G401.6 (cell line): ENCODE data around the gene MCM5.
"Not testable (repeated sequence)": the region's sequence is repeated elsewhere in the genome, so short reads cannot be mapped to it uniquely, and the experiment has no call there.

Experiments used
- FAIRE-seq: peaks from 2 replicates; lab custom pipeline; 2012; peaks lifted over from hg19 to GRCh38; lab: Jason Lieb, UNC

Gene MCM5

DNA sequence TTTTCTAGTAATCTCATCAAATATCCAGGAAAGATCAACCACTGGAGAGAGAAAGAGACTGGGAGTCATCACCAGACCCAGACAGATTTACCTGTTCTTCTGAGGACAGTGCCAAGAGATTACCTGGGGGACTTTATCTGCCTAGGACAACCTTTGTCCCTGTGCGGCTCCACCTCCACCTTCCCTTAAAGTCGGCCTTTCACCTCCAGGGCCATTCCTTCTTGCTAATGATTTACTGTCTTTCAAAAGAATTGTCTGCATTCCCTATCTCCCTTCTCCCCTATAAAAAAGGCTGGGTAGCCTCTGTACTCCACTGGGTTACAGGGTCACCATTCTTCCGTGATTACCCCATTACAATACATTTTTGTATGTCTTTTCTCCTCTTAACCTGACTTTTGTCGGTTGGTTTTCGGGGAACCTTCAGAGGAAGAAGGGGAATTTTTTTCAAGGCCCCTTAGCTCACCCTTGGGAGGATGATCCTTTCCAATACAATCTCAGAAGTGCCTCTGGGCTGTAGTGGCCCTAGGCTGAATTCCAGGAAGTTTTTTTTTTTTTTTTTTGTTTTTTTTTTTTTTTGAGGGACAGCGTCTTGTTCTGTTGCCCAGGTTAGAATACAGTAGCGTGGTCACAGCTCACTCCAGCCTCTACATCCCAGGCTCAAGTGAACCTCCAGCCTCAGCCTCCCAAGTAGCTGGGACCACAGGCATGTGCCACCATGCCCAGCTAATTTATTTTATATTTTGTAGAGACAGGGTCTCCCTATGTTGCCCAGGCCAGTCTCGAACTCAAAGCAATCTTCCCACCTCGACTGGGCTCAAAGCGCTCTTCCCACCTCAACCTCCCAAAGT, 20.6 kb upstream of the MCM5 start:
- FAIRE-seq: no peak

DNA sequence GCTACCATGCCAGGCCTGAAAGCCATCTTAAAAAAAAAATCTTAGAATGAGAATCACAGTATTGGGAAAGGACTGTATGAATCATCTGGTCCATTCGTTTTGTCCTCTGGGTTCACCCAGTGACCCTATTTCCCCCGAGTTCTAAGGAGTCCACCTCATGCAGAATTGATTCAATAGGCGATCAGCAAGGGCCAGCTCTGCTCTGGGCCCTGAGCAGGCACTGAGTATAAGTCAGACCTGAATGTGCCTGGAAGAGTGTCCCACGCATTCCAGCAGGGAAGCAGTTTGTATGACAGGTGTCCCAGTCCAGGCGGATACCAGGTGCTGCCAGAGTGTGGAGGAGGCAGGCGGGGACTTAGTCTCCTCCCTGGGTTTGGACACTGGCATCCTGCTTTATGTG, 19.9 kb upstream of the MCM5 start:
- no peak for FAIRE-seq

DNA sequence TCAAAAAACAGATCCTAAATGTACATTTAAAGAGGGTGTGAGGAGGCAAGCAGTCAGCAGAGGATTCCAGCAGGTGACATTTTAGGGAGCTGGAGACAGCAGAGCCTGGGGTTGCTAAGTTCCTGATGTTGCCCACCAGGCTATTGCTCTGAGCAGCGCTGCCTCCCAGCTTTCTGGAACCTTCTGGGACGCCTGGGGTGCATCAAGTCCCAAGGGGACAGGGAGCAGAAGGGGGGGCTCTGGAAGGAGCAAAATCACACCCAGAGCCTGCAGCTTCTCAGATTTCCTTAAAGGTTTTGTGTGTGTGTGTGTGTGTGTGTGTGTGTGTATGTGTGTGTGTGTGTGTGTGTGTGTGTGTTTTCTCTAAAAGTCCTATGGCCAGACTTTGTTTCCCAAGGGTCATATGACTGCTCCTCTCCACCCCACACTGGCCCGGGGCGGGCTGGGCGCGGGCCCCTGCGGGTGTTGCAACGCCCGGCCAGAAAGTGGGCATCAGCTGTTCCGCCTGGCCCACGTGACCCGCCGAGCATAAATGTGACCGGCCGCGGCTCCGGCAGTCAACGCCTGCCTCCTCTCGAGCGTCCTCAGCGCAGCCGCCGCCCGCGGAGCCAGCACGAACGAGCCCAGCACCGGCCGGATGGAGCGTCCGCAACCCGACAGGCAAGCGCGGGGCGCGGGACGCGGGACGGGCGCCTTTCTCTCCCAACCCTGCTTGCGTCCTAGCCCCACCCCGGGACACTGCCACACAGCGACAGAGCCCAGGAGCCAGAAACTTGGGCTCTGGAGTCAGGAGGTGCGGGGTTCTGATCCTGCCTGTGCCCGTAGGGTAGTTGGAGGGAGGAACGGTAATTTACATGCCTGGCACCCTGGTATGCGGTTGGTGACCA, 19.2 kb upstream of the MCM5 start, which contains the start of gene HMOX1:
TSS of gene HMOX1 (plus strand) at position 560 of the 887 bp plus-strand sequence. CDS start at position 638, 78 bp downstream.
- FAIRE-seq: no peak

DNA sequence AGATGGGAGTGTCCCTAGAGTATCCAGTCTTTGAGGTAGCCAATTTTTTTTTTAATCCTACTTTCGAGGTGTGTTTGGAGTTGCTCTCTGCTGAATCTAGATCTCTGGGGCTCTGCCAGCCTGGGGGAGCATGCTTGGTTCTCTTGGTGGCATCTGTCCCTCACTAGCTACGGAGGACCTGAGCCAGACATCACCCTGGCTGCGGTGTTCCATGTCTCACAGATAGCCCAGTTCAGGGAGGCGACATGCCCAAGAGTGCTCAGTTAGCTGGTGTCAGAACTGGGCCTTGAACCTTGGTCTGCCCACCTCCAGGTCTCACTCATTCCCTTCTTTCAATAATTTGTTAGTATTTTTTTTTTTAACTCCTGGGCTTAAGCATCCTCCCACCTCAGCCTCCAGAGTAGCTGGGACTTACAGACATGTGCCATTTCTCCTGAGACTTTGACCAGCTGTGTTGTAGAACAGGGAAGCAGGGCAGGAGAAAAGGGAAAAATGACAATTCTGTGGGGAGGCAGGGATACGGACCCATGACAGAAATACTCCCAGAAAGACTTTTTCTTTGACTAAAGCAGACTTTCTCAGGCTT, 18.4 kb upstream of the MCM5 start:
- FAIRE-seq: peak; percentile 25

DNA sequence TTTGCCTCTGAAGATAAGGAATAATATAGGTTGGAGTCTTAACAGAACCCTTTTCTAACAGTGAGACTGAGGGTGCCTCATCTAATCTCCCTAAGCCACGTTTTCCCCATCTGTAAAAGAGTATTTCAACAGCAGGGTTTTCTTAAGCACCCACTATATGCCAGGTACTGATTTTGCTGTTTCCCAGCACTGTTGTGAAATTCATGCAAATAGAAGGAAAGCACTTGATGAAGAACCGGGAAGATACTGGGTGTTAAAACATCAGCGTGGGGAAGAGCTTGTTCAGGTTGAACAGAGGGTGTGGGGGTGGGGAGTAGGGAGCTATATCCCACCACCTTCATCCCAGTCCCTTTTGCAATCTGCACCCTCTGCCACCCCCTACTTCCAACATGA, 16.3 kb upstream of the MCM5 start:
- FAIRE-seq: no peak

DNA sequence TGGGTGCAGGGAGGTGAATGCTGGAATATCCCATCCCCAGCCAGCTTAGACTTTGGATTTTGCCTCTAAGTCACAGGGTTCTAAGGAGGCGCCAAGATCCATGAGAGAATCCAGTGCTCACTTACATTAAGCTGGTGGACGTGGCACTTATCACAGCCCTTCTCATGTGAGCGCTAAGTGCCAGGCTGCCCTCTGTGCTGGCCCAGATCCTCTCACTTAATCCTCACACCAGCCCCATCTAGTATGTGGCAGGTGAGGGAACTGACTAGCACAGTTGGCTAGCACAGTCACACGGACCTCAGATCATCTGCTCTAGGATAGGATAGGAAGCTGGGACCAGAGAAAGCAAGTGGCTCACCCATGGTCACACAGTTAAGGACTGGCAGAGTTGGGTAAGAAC, 15.4 kb upstream of the MCM5 start:
- no peak for FAIRE-seq

DNA sequence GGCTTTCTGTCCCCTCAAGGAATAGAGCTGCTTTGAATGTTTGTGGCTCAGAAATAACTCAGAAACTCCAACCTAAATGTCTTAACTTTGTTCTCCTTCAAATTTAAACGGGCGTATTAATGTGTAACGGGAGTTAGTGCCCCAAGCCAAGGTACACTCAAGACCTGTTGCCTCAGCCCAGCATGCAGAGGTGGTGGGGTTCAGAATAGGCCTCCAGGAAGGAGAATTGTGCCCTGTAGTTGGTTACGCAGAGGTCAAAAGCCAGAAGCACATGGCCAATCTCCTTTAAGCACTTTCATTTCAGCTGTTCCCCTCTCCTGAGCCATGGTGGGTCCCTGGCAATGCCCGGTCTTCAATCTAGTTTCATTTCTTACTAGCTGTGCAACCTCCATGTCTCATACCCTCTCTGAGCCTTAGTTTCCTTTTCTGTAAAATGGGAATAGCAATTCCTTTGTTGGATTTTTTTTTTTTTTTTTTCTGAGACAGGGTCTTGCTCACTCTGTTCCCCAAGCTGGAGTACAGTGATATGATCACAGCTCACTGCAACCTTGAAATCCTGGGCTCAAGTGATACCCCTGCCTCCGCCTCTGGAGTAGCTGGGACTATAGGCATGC, 14.9 kb upstream of the MCM5 start:
- no peak for FAIRE-seq

DNA sequence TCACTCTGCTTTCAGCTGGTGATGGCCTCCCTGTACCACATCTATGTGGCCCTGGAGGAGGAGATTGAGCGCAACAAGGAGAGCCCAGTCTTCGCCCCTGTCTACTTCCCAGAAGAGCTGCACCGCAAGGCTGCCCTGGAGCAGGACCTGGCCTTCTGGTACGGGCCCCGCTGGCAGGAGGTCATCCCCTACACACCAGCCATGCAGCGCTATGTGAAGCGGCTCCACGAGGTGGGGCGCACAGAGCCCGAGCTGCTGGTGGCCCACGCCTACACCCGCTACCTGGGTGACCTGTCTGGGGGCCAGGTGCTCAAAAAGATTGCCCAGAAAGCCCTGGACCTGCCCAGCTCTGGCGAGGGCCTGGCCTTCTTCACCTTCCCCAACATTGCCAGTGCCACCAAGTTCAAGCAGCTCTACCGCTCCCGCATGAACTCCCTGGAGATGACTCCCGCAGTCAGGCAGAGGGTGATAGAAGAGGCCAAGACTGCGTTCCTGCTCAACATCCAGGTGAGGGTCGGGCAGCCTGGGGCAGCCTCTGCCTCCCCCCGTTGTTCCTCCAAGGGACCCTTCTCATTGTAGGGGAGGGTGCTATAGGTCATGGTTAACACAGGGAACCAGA, 13.2 kb upstream of the MCM5 start:
- FAIRE-seq: no peak

DNA sequence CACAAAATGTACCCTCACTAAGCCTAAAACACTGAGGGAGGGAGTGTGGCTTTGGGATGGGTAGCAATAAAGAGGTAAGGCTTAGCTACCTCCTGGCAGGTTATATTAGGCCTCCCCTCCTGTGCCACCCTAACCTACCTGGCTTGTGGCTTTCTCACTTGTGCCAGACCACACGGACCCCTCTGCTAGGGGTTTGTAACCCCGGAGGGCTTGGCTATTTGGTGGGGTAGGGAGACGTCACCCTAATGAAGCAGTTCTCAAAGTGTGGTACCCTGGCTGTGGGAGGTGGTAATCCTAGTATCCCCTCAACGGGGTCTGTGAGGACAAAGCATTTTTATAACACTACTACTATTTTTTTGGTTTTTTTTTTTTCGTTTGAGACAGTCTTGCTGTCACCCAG, 9.0 kb upstream of the MCM5 start:
- no peak for FAIRE-seq

DNA sequence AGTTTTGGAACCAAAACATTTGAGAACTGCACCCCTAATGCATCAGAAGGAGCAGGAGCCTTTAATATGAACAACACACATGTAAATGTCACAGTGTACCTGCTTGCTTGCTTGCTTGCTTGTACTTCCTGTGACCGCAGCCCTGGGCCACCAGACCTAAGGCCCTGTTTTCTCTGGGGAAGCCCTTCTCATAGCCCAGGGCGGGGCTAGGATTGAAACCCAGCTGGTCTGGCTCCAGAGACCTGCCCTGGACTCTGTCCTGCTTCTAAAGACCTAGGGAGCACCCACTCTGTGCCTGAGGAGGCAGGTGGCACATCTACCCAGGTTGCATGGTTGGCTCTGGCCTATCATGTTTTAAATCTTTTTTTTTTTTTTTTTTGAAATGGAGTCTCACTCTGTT, 7.6 kb upstream of the MCM5 start:
- no peak for FAIRE-seq

DNA sequence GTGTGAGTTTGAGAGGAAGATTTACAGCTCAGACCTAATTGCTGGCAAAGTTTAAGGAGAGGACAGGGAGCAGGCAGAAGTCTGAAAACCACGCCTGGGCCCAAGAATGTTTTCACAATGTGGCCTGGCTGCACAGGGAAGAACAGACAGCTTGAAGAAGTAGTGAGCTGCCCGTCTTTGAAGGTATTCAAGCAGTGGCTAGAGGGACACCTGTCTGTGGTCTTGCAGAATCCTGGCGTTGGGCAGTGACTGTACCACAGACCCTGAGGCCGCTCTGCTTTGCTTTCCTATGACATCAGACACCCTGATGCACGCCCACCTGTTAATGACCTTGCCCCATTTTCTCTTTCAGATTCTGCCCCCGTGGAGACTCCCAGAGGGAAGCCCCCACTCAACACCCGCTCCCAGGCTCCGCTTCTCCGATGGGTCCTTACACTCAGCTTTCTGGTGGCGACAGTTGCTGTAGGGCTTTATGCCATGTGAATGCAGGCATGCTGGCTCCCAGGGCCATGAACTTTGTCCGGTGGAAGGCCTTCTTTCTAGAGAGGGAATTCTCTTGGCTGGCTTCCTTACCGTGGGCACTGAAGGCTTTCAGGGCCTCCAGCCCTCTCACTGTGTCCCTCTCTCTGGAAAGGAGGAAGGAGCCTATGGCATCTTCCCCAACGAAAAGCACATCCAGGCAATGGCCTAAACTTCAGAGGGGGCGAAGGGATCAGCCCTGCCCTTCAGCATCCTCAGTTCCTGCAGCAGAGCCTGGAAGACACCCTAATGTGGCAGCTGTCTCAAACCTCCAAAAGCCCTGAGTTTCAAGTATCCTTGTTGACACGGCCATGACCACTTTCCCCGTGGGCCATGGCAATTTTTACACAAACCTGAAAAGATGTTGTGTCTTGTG, 6.6 kb upstream of the MCM5 start:
- no peak for FAIRE-seq

DNA sequence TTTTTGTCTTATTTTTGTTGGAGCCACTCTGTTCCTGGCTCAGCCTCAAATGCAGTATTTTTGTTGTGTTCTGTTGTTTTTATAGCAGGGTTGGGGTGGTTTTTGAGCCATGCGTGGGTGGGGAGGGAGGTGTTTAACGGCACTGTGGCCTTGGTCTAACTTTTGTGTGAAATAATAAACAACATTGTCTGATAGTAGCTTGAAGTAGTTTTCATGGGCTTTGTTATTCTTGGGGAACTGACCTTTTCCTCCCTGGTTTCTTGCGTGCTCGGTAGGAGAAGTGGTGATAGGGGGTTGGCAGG, 6.0 kb upstream of the MCM5 start:
- FAIRE-seq: no peak

DNA sequence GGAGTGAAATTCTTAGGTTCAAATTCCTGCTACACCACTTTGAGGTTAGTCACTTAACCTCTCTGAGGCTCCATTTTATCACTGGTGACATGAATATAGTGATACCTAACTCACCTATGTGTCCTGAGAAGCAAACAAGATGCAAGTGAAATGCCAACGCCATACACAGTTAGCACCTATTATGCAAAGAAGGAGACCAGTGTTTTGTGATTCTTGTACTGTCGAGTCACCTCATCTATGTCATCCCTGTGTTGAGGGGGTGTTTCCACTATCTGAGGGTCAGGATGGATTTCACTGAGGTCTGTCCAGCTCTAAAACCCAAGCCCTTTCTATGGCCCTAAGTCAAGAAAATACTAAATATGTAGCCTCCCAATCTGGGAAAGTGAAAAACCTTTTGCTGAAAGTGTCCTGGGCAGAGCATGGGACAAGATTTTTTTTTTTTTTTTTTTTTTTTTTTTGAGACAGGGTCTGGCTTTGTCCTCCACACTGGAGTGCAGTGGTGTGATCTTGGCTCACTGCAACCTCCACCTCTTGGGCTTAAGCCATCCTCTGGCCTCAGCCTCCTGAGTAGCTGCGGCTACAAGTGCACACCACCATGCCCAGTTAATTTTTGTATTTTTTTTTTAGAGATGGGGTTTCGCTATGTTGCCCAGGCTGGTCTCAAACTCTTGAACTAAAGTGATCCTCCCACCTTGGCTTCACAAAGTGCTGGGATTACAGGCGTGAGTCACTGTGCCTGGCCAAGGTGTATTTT, 5.0 kb upstream of the MCM5 start:
- FAIRE-seq: no peak

DNA sequence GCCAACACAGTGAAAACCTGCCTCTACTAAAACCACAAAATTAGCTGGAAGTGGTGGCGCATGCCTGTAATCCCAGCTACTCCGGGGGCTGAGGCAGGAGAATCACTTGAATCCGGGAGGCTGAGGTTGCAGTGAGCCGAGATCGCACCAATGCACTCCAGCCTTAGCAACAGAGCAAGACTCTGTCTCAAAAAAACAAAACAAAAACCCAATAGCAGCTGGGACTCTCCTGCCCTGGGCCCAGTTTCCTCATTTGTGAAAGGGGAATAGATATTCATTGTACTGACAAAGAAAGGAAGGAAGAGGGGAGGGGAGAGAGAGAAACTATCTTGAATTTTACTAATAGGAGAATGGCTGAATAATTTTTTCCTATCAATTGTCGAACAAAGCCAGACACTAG, 3.3 kb upstream of the MCM5 start:
- not testable (repeated sequence) for FAIRE-seq

DNA sequence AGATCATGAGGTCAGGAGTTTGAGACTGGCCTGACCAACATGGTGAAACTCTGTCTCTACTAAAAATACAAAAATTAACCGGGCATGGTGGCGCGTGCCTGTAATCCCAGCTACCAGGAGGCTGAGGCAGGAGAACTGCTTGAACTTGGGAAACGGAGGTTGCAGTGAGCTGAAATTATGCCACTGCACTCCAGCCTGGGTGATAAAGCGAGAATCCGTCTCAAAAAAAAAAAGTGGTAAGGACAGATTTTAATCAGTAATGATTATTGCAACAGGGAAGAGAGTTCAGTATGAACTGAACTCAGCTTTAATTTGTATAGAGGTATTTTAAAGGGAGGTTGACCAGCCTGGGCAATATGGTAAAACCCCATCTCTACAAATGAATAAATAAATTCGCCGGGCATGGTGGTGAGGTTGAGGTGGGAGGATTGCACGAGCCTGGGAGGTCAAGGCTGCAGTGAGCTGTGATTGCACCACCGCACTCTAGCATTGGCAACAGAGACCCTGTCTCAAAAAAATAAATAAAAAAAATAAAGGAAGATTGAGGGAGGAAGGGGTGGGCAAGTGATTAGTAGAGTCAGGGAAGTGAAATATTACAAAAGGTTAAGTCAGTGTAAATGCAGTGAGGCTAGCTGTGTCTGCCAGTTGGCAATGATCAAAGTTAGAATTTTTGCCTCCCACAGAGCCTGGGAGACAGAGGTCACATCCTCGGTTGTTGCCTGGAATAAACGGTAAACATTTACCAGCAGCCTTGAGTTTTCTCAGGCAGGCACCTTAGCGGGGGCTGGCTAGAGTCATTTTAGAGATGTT, 2.6 kb upstream of the MCM5 start:
- peak; percentile 23 for FAIRE-seq

DNA sequence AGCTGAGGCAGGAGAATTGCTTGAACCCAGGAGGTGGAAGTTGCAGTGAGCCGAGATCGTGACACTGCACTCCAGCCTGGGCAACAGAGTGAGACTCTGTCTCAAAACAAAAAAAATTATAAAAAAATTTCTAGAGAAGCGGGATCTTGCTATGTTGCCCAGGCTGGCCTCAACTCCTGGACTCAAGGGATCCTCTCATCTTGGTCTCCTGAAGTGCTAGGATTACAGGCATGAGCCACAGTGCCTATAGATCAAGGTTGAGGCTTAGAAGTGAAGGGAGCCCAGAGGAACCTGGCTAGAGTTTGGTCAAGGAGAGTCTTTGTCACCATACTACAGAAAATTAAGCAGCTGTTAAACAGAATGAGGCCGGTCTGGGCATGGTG, 1.4 kb upstream of the MCM5 start:
- FAIRE-seq: no peak

DNA sequence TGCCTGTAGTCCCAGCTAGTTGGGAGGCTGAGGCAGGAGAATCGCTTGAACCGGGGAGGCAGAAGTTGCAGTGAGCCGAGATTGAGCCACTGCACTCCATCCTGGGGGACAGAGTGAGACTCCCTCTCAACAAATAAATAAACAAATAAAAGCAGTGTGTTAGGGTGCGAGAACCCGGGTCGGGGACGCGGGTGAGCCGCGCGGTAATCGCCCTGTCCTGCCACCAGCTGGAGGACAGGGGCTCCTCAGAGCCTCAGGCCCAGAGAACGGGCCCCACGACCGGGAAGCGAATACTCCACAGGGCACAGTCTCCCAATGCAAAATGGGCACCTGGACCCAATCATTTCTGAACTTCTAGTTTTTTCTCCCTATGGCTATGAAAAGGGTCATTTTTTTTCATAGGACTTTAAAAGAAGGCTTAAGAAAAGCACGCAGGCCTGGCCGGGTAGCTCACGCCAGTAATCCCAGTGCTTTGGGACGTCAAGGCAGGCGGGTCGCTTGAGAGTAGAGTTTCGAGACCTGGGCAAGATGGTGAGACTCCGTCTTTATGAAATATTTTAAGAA, 744 bp upstream of the MCM5 start:
- FAIRE-seq: no peak

DNA sequence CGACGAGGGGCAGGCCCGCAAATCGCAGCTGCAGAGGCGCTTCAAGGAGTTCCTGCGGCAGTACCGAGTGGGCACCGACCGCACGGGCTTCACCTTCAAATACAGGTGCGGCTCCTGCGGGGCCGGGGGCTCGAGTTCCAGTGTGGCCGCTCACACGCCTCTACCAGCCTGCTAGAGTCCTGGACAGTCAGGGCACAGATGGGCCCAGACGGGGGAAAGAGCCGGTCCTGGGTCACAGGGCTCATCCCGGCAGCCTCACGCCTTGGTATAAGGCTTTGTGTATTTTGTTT, 506 bp downstream of the MCM5 start:
- FAIRE-seq: no peak

DNA sequence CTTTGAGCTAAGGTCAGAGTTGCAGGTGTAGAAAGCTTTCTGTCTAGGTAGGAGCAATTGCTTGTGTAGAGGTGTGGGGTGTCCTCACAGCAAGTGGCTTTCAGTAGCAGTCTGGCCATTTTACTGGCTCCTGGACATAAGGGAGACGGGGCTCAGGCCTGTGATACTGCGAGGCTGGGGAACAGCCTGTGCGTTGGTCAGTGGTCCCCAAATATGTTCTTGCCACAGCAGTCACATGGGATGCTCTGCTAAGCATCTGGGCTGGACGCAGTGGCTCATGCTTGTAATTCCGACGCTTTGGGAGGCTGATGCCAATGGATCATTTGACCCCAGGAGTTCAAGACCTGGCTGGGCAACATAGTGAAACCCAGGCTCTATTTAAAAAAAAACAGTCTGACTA, 1.9 kb downstream of the MCM5 start:
- no peak for FAIRE-seq

DNA sequence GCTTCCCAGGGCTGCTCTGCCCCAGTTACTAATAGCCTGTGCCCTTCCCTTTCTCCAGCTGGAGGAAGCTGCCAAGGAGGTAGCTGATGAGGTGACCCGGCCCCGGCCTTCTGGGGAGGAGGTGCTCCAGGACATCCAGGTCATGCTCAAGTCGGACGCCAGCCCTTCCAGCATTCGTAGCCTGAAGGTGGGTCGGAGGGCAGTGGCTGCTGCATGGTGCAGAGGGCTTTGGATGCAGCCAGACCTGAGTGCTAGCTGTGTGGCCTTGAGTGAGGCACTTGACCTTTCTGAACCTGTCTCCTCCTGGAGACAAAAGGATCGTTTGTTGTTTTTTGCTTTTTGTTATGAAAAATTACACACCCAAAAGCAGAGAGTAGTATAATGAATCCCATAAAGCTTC, 3.4 kb downstream of the MCM5 start:
- FAIRE-seq: no peak
